ENCODE data around the gene PCMTD2. TPM values are rescaled to one million over a fixed set of nuclear protein-coding genes. Genes with fewer than 3 reads are reported as not detected.

PCMTD2 gene
- total RNA-seq, 2 experiments from 2014 or later = 47.0 to 51.7 TPM

GRCh38 chr20:64207641-64208590, 47.6 kb upstream of the PCMTD2 start:
- no peaks in the 10 kb centered on the region for H3K9me2 ChIP-seq (ENCODE audit: insufficient read depth, low read length)
- no peak overlapping the region for H3K27ac ChIP-seq (ENCODE audit: low read depth, low read length, poor library complexity, severe bottlenecking)
- no peaks in the 10 kb centered on the region for H3K9me3 ChIP-seq (ENCODE audit: low read length)
- intact Hi-C loops (cut with micrococcal nuclease; ENCODE audit: unreplicated experiment) = no loop called here
- no peak overlapping the region for H3K4me3 ChIP-seq (ENCODE audit: low read depth, low read length, poor library complexity, severe bottlenecking)
- no peaks in the 10 kb centered on the region for H3K36me3 ChIP-seq (ENCODE audit: insufficient read depth, low read length)
- no peaks in the 10 kb centered on the region for H3K79me2 ChIP-seq (ENCODE audit: insufficient read depth, low read depth, low read length)
- BruUV-seq (replicated peaks) = no TSS peak
- no peak for TF ChIP-seq CTCF (conservative IDR thresholded peaks at IDR 0.05; ENCODE audit: low read length)
- CTCF ChIA-PET (ENCODE audit: unreplicated experiment) = no interaction called here
- no peak for DNase-seq (ENCODE audit: low spot score)
- H4K20me1 ChIP-seq (ENCODE audit: insufficient read depth, low read length) = no peaks in the 10 kb centered on the region
- H2AFZ ChIP-seq (ENCODE audit: low read length) = no peak overlapping the region
- POLR2A ChIA-PET = no interaction called here
- no peaks in the 10 kb centered on the region for H3K4me1 ChIP-seq (ENCODE audit: insufficient read depth, low read length, poor library complexity, severe bottlenecking)
- no peak overlapping the region for H3K4me2 ChIP-seq (ENCODE audit: low read length)

- DNase-seq (ENCODE audit: low spot score) = no peak
- no peak overlapping the region for H3K4me2 ChIP-seq (ENCODE audit: low read length)
- H4K20me1 ChIP-seq (ENCODE audit: insufficient read depth, low read length) = no peaks in the 10 kb centered on the region
- intact Hi-C loops (cut with micrococcal nuclease; ENCODE audit: unreplicated experiment) = no loop called here
- H3K9me3 ChIP-seq (ENCODE audit: low read length) = no peaks in the 10 kb centered on the region
- TF ChIP-seq CTCF (conservative IDR thresholded peaks at IDR 0.05; ENCODE audit: low read length) (no peak), EZH2phosphoT487 (IDR thresholded peaks at IDR 0.05; ENCODE audit: borderline replicate concordance, low read depth, low read length) (no peak)
- POLR2A ChIA-PET = no interaction called here
- no peak overlapping the region for H3K27ac ChIP-seq (ENCODE audit: low read depth, low read length, poor library complexity, severe bottlenecking)
- CTCF ChIA-PET (ENCODE audit: unreplicated experiment) = no interaction called here
- no peak overlapping the region for H2AFZ ChIP-seq (ENCODE audit: low read length)
- H3K9me2 ChIP-seq (ENCODE audit: insufficient read depth, low read length) = no peaks in the 10 kb centered on the region
- no TSS peak for BruUV-seq (replicated peaks)
- no peaks in the 10 kb centered on the region for H3K79me2 ChIP-seq (ENCODE audit: insufficient read depth, low read depth, low read length)
- H3K4me1 ChIP-seq (ENCODE audit: insufficient read depth, low read length, poor library complexity, severe bottlenecking) = no peaks in the 10 kb centered on the region
- H3K4me3 ChIP-seq (ENCODE audit: low read depth, low read length, poor library complexity, severe bottlenecking) = no peak overlapping the region
- H3K36me3 ChIP-seq (ENCODE audit: insufficient read depth, low read length) = no peaks in the 10 kb centered on the region
Observed at GRCh38 chr20:64209148-64209547, 46.4 kb upstream of the PCMTD2 start.

- Histone ChIP-seq H3K9me3 (ENCODE audit: low read length) (no peaks in the 10 kb centered on the region), H4K20me1 (ENCODE audit: insufficient read depth, low read length) (no peaks in the 10 kb centered on the region), H3K4me3 (ENCODE audit: low read depth, low read length, poor library complexity, severe bottlenecking) (no peak overlapping the region), H2AFZ (ENCODE audit: low read length) (no peak overlapping the region), H3K36me3 (ENCODE audit: insufficient read depth, low read length) (no peaks in the 10 kb centered on the region), H3K27ac (ENCODE audit: low read depth, low read length, poor library complexity, severe bottlenecking) (no peak overlapping the region), H3K79me2 (ENCODE audit: insufficient read depth, low read depth, low read length) (no peaks in the 10 kb centered on the region), H3K9me2 (ENCODE audit: insufficient read depth, low read length) (no peaks in the 10 kb centered on the region), H3K4me1 (ENCODE audit: insufficient read depth, low read length, poor library complexity, severe bottlenecking) (no peaks in the 10 kb centered on the region), H3K4me2 (ENCODE audit: low read length) (no peak overlapping the region)
- no peak for TF ChIP-seq CTCF (conservative IDR thresholded peaks at IDR 0.05; ENCODE audit: low read length)
- TF ChIP-seq EZH2phosphoT487 (IDR thresholded peaks at IDR 0.05; ENCODE audit: borderline replicate concordance, low read depth, low read length) = no peak
- no TSS peak for BruUV-seq (replicated peaks)
- ChIA-PET CTCF (ENCODE audit: unreplicated experiment) (no interaction called here), POLR2A (no interaction called here)
- DNase-seq (ENCODE audit: low spot score) = no peak
- intact Hi-C loops (cut with micrococcal nuclease; ENCODE audit: unreplicated experiment) = no loop called here
Observed at GRCh38 chr20:64210656-64211369, 44.7 kb upstream of the PCMTD2 start.

All from OCI-LY7 (cell line).